A673 (cell line): ENCODE results near the gene SCTR. TPM values are rescaled to one million over a fixed set of nuclear protein-coding genes. Genes with fewer than 3 reads are reported as not detected.

Experiments used
- BruUV-seq: library from RNA; stranded (reverse); fragments of 400-500 nt; replicated peaks from 2 replicates; lab custom pipeline; 2021; lab: Mats Ljungman, UMichigan
- CTCF ChIA-PET: fragments of 300-600 bp; sonication (Branson Sonifier 250); formaldehyde crosslinking; loops from one replicate; lab custom pipeline; 2022; ENCODE audit warnings: antibody characterized with exemption; lab: Charles Lee
- POLR2A ChIA-PET: fragments of 300-600 bp; sonication (Branson Sonifier 250); formaldehyde crosslinking; loops from one replicate; lab custom pipeline; 2022; ENCODE audit warnings: antibody characterized with exemption; ENCODE audit not compliant: low non-redundant PET; lab: Charles Lee
- DNase-seq: peaks from one replicate; pipeline ENCODE4 v3.0.0-alpha.2; 2015; ENCODE audit warnings: low spot score
- H3K27ac ChIP-seq: fragments of 200-600 bp; sonication (generic); 2 replicates; pipeline ENCODE4 v1.5.1; 2016; ENCODE audit warnings: mixed run types, low read depth, mild to moderate bottlenecking, mixed read lengths, antibody characterized with exemption, low read length; ENCODE audit not compliant: poor library complexity, severe bottlenecking
- H3K27me3 ChIP-seq: fragments of 200-600 bp; sonication (generic); replicated peaks from 2 replicates; pipeline ENCODE4 v1.6.1; 2017; ENCODE audit warnings: mixed run types, low read depth, mild to moderate bottlenecking, mixed read lengths, antibody characterized with exemption, low read length; ENCODE audit not compliant: insufficient read depth, poor library complexity
- H3K36me3 ChIP-seq: fragments of 200-600 bp; sonication (generic); 2 replicates; pipeline ENCODE4 v1.6.1; 2016; ENCODE audit warnings: mixed run types, mild to moderate bottlenecking, mixed read lengths, antibody characterized with exemption, low read length; ENCODE audit not compliant: insufficient read depth, poor library complexity, severe bottlenecking
- H3K4me1 ChIP-seq: fragments of 200-600 bp; sonication (generic); 2 replicates; pipeline ENCODE4 v1.6.1; 2017; ENCODE audit warnings: mixed run types, mild to moderate bottlenecking, mixed read lengths, antibody characterized with exemption, low read length; ENCODE audit not compliant: insufficient read depth, poor library complexity, severe bottlenecking
- H3K4me3 ChIP-seq: fragments of 200-600 bp; sonication (generic); 2 replicates; pipeline ENCODE4 v1.5.1; 2016; ENCODE audit warnings: low read depth, mixed run types, mild to moderate bottlenecking, mixed read lengths, low read length; ENCODE audit not compliant: poor library complexity, severe bottlenecking
- H3K9me3 ChIP-seq: fragments of 200-600 bp; sonication (generic); 2 replicates; pipeline ENCODE4 v1.6.1; 2016; ENCODE audit warnings: mixed run types, low read depth, mild to moderate bottlenecking, mixed read lengths, antibody characterized with exemption, low read length; ENCODE audit not compliant: poor library complexity, severe bottlenecking
- EZH2 ChIP-seq: fragments of 200-600 bp; sonication (generic); IDR thresholded peaks from 2 replicates; pipeline ENCODE4 v1.6.1; 2017; ENCODE audit warnings: borderline replicate concordance, low read depth, mild to moderate bottlenecking, mixed read lengths, antibody characterized with exemption, low read length; ENCODE audit not compliant: poor library complexity, severe bottlenecking
- intact Hi-C: fragments of 100-400 bp; cut with micrococcal nuclease; formaldehyde crosslinking; loops from one replicate; pipeline ENCODE4 v1.10.0; 2022; ENCODE audit not compliant: unreplicated experiment
- total RNA-seq: library from RNA; stranded (reverse); gene quantifications from 2 replicates; pipeline ENCODE4 v1.2.3, GENCODE V29; 2021
- TF ChIP-seq, protein P1 (sequence below): fragments of 300-800, 200-600 bp; sonication (generic); conservative IDR thresholded peaks from 2 replicates; pipeline ENCODE4 v1.5.1; 2017; ENCODE audit warnings: low read depth, mild to moderate bottlenecking, antibody characterized with exemption, low read length, moderate library complexity, mixed read lengths

Gene SCTR
- total RNA-seq, 1 experiment from 2014 or later, result not detected

DNA sequence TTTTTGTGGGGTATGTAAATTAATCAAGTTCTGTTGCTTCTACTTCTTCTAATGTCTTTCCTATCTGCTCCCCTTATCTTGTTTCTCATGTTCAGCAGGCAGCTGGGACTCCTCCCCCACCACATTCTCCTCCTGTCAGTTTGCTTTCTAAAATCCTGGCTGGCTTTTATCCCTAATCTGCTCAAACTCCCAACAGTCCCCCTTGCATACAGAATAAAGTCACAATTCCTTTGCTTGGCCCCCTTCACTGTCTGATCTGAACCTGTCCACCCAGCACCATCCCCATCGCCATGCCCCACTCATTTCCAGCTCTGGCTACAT is 22.1 kb upstream of the SCTR start:
- ChIA-PET CTCF (no interaction called here), POLR2A (no interaction called here)
- no peaks in the 10 kb centered on the region for H3K36me3 ChIP-seq
- TF ChIP-seq, protein P1, sequence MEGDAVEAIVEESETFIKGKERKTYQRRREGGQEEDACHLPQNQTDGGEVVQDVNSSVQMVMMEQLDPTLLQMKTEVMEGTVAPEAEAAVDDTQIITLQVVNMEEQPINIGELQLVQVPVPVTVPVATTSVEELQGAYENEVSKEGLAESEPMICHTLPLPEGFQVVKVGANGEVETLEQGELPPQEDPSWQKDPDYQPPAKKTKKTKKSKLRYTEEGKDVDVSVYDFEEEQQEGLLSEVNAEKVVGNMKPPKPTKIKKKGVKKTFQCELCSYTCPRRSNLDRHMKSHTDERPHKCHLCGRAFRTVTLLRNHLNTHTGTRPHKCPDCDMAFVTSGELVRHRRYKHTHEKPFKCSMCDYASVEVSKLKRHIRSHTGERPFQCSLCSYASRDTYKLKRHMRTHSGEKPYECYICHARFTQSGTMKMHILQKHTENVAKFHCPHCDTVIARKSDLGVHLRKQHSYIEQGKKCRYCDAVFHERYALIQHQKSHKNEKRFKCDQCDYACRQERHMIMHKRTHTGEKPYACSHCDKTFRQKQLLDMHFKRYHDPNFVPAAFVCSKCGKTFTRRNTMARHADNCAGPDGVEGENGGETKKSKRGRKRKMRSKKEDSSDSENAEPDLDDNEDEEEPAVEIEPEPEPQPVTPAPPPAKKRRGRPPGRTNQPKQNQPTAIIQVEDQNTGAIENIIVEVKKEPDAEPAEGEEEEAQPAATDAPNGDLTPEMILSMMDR, result no peak
- no peak for TF ChIP-seq EZH2
- no peaks in the 10 kb centered on the region for H3K9me3 ChIP-seq
- H3K27me3 ChIP-seq, result no peaks in the 10 kb centered on the region
- no peak for DNase-seq
- no peak overlapping the region for H3K4me3 ChIP-seq
- peaks cover 7% of the 10 kb centered on the region for H3K4me1 ChIP-seq
- no peak overlapping the region for H3K27ac ChIP-seq
- no TSS peak for BruUV-seq
- intact Hi-C loops, result no loop called here

DNA sequence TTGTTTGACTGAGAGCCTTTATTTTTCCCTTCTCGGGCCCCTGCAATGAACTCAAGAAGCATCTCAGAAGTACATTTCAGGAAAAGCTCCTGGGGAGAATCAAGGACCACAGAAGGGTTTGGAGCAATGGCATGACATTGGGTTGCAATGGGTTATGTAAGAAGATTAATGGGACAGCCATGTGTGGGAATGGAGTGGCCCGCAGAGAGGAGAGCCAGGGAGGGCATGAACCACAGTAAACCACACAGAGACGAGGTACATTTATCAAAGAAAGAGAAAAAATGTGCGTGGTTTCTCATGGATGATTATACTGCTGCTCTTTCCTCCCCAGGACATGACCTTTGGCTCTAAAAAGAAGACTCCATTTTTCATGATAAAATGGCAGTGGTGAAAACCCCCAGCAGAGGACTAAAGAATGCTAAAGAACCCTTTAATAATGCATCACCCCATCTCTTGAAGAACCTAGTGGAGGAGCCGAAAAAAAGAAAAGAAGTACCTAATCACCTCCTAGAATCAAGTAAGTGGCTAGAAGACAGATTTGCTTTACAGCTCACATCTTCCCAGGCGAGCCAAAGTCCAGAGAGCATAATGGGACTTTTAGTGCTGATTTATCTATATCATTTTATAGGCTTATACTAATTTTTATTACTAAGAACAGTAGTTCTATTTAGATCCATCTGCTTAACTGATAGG is 21.6 kb upstream of the SCTR start:
- Histone ChIP-seq H3K4me3 (no peak overlapping the region), H3K36me3 (no peaks in the 10 kb centered on the region), H3K27ac (no peak overlapping the region), H3K4me1 (peaks cover 7% of the 10 kb centered on the region), H3K9me3 (no peaks in the 10 kb centered on the region), H3K27me3 (no peaks in the 10 kb centered on the region)
- TF ChIP-seq EZH2, result no peak
- TF ChIP-seq, protein P1, result no peak
- POLR2A ChIA-PET, result no interaction called here
- DNase-seq, result no peak
- intact Hi-C loops, result no loop called here
- no TSS peak for BruUV-seq
- CTCF ChIA-PET, result no interaction called here

DNA sequence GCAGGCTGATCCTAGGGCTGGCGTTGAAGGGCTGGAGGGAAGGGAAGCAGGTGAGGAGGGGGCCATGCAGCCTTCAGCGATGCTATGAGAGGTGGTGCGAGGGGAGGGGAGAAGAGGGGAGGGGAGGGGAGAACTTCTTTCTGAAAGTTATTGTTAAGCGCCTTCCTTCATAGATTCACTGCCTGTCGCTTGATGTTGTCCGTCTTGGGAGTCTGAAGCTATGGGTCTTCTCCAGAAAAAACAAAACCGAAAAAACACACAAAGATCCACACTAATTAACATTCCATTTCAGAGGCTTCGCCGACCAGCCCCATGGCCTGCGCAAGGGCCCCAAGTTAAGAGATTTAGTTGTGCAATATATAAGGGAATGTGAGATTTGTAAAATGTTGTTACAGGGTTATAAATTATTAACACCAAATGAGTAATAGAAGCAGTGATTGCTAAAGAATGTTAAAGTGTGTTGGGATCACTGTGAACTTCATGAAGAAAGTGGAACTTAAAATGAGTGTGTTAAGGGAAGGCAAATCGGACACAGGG is 20.7 kb upstream of the SCTR start:
- BruUV-seq, result no TSS peak
- intact Hi-C loops, result no loop called here
- H3K4me3 ChIP-seq, result peak overlapping the region; percentile 70
- H3K27me3 ChIP-seq, result no peaks in the 10 kb centered on the region
- peaks cover 7% of the 10 kb centered on the region for H3K4me1 ChIP-seq
- H3K36me3 ChIP-seq, result no peaks in the 10 kb centered on the region
- no peaks in the 10 kb centered on the region for H3K9me3 ChIP-seq
- ChIA-PET POLR2A (no interaction called here), CTCF (no interaction called here)
- H3K27ac ChIP-seq, result no peak overlapping the region
- TF ChIP-seq EZH2, result no peak
- TF ChIP-seq, protein P1, result no peak
- DNase-seq, result no peak
